H1 (cell line): ENCODE results near the gene HKDC1. TPM values are rescaled to one million over a fixed set of nuclear protein-coding genes. Genes with fewer than 3 reads are reported as not detected.
A peak's percentile ranks its signal among the peaks of the same experiment; 100 is the strongest.

Experiments
- CTCF ChIA-PET: fragments of 300-600 bp; sonication (Branson Sonifier 250); formaldehyde crosslinking; loops from one replicate; lab custom pipeline; 2021; ENCODE audit not compliant: partially characterized antibody; lab: Charles Lee
- POLR2A ChIA-PET: fragments of 300-600 bp; sonication (Branson Sonifier 250); formaldehyde crosslinking; loops from one replicate; lab custom pipeline; 2021; ENCODE audit warnings: inconsistent platforms; ENCODE audit not compliant: partially characterized antibody; lab: Charles Lee
- DNase-seq, 2 experiments: peaks; one replicate each; pipeline versions ENCODE4 v3.0.0 to v3.0.0-alpha.2; 2010 to 2022; ENCODE audit warnings: low spot score in 2 of 2, low read depth in 1 of 2, mixed read lengths in 1 of 2
- FAIRE-seq: peaks from 2 replicates; lab custom pipeline; 2011; peaks lifted over from hg19 to GRCh38; lab: Jason Lieb, UNC
- H2AFZ ChIP-seq: 2 replicates; pipeline ENCODE4 v1.8.1; 2012; ENCODE audit warnings: low read length, inconsistent platforms
- H2AK5ac ChIP-seq: 2 replicates; pipeline ENCODE4 v1.6.1; 2013; ENCODE audit warnings: low read depth, low read length
- H2BK120ac ChIP-seq: replicated peaks from 2 replicates; pipeline ENCODE3; 2013; ENCODE audit warnings: low read depth, low read length, inconsistent platforms
- H2BK12ac ChIP-seq: 2 replicates; pipeline ENCODE4 v1.6.1; 2013; ENCODE audit warnings: low read depth, low read length
- H2BK15ac ChIP-seq: 2 replicates; pipeline ENCODE4 v1.6.1; 2013; ENCODE audit warnings: low read length
- H2BK20ac ChIP-seq: 2 replicates; pipeline ENCODE4 v1.6.1; 2013; ENCODE audit warnings: low read length
- H2BK5ac ChIP-seq: 2 replicates; pipeline ENCODE4 v1.6.1; 2013; ENCODE audit warnings: low read depth, low read length
- H3K14ac ChIP-seq: 2 replicates; pipeline ENCODE4 v1.6.1; 2013; ENCODE audit warnings: inconsistent platforms; ENCODE audit not compliant: insufficient read length
- H3K18ac ChIP-seq: 2 replicates; pipeline ENCODE4 v1.6.1; 2013; ENCODE audit warnings: low read length; ENCODE audit errors: extremely low read depth
- H3K23ac ChIP-seq: 2 replicates; pipeline ENCODE4 v1.6.1; 2013; ENCODE audit warnings: inconsistent platforms; ENCODE audit not compliant: insufficient read length
- H3K23me2 ChIP-seq: 2 replicates; pipeline ENCODE4 v1.6.1; 2013; ENCODE audit warnings: low read depth, low read length
- H3K27ac ChIP-seq: 2 replicates; pipeline ENCODE4 v1.6.1; 2011; ENCODE audit warnings: low read depth, low read length, inconsistent platforms
- H3K27me3 ChIP-seq, 4 experiments: replicated peaks in 1 of 4; 1 replicate in 1 of 4; 2 replicates in 3 of 4; pipeline versions ENCODE4 v1.6.1 to v1.8.1; 2011 to 2013; ENCODE audit warnings: low read length in 3 of 4, mild to moderate bottlenecking in 3 of 4, inconsistent platforms in 2 of 4, mixed read lengths in 2 of 4, moderate library complexity in 1 of 4; ENCODE audit not compliant: control insufficient read depth in 3 of 4, insufficient read depth in 3 of 4; ENCODE audit errors: extremely low read depth in 1 of 4
- H3K36me3 ChIP-seq, 4 experiments: 2 replicates each; pipeline versions ENCODE4 v1.6.1 to v1.8.1; 2011 to 2013; ENCODE audit warnings: mild to moderate bottlenecking in 4 of 4, low read length in 3 of 4, moderate library complexity in 2 of 4, control low read depth in 1 of 4, inconsistent platforms in 1 of 4; ENCODE audit not compliant: insufficient read depth in 4 of 4, control insufficient read depth in 2 of 4
- H3K4ac ChIP-seq: replicated peaks from 2 replicates; pipeline ENCODE3; 2013; ENCODE audit warnings: low read length, low read depth, mixed read lengths, inconsistent platforms; ENCODE audit not compliant: insufficient read length
- H3K4me1 ChIP-seq, 4 experiments: replicated peaks in 1 of 4; 1 replicate in 1 of 4; 2 replicates in 3 of 4; pipeline versions ENCODE4 v1.6.1 to v1.8.1; 2011 to 2013; ENCODE audit warnings: low read length in 3 of 4, inconsistent platforms in 2 of 4, mixed read lengths in 1 of 4; ENCODE audit not compliant: insufficient read depth in 4 of 4, control insufficient read depth in 3 of 4
- H3K4me2 ChIP-seq, 2 experiments: 2 replicates each; pipeline versions ENCODE4 v1.6.1 to v1.8.1; 2011 to 2013; ENCODE audit warnings: low read depth in 2 of 2, low read length in 2 of 2, control low read depth in 1 of 2, inconsistent platforms in 1 of 2, mild to moderate bottlenecking in 1 of 2; ENCODE audit not compliant: insufficient read depth in 1 of 2
- H3K4me3 ChIP-seq, 4 experiments: fragments of 200-600, 300-600 bp in 1 of 4; sonication (generic), shearing (Covaris generic), sonication (Bioruptor Twin) in 1 of 4; 2 replicates each; pipeline versions ENCODE4 v1.5.1 to v1.8.1; 2011 to 2016; ENCODE audit warnings: low read length in 4 of 4, low read depth in 3 of 4, control low read depth in 2 of 4, inconsistent platforms in 2 of 4, mild to moderate bottlenecking in 2 of 4, mixed read lengths in 1 of 4, moderate library complexity in 1 of 4; ENCODE audit not compliant: insufficient read depth in 2 of 4; ENCODE audit errors: extremely low read depth in 1 of 4
- H3K56ac ChIP-seq: replicated peaks from 2 replicates; pipeline ENCODE3; 2013; ENCODE audit warnings: low read depth, mild to moderate bottlenecking, mixed read lengths, low read length, inconsistent platforms; ENCODE audit not compliant: insufficient read length
- H3K79me1 ChIP-seq: 2 replicates; pipeline ENCODE4 v1.6.1; 2013; ENCODE audit warnings: low read depth, low read length, control low read depth
- H3K79me2 ChIP-seq, 2 experiments: 2 replicates each; pipeline versions ENCODE4 v1.6.1 to v1.8.1; 2012 to 2013; ENCODE audit warnings: low read length in 2 of 2, mild to moderate bottlenecking in 2 of 2, inconsistent platforms in 1 of 2; ENCODE audit not compliant: insufficient read depth in 2 of 2, control insufficient read depth in 1 of 2
- H3K9ac ChIP-seq, 4 experiments: replicated peaks in 1 of 4; 1 replicate in 1 of 4; 2 replicates in 3 of 4; pipeline versions ENCODE4 v1.6.1 to v1.8.1; 2011 to 2013; ENCODE audit warnings: low read depth in 3 of 4, low read length in 3 of 4, control low read depth in 2 of 4, mild to moderate bottlenecking in 2 of 4, moderate library complexity in 2 of 4, inconsistent platforms in 1 of 4; ENCODE audit errors: extremely low read depth in 1 of 4
- H3K9me3 ChIP-seq, 2 experiments: 2 replicates each; pipeline versions ENCODE4 v1.6.1 to v1.8.1; 2012 to 2013; ENCODE audit warnings: mild to moderate bottlenecking in 2 of 2, moderate library complexity in 2 of 2, control low read depth in 1 of 2, inconsistent platforms in 1 of 2, low read depth in 1 of 2, low read length in 1 of 2, mixed read lengths in 1 of 2; ENCODE audit not compliant: insufficient read depth in 2 of 2
- H4K20me1 ChIP-seq, 2 experiments: replicated peaks in 1 of 2; 2 replicates each; pipeline versions ENCODE3 to v1.8.1; 2011 to 2013; ENCODE audit warnings: inconsistent platforms in 2 of 2, low read length in 2 of 2, mild to moderate bottlenecking in 1 of 2; ENCODE audit not compliant: insufficient read depth in 2 of 2, control insufficient read depth in 1 of 2
- H4K5ac ChIP-seq: 2 replicates; pipeline ENCODE4 v1.6.1; 2013; ENCODE audit warnings: low read length, low read depth, mixed read lengths, inconsistent platforms; ENCODE audit not compliant: insufficient read length
- H4K8ac ChIP-seq: 2 replicates; pipeline ENCODE4 v1.8.0; 2013; ENCODE audit warnings: mild to moderate bottlenecking, moderate library complexity, low read length, inconsistent platforms; ENCODE audit not compliant: insufficient read depth; ENCODE audit errors: extremely low read depth
- H4K91ac ChIP-seq: replicated peaks from 2 replicates; pipeline ENCODE3; 2013; ENCODE audit warnings: low read length, mixed read lengths, inconsistent platforms; ENCODE audit not compliant: insufficient read length
- BACH1 ChIP-seq: IDR thresholded peaks from 2 replicates; pipeline ENCODE4 v1.6.1; 2012; ENCODE audit warnings: low read length, improper control_type of control experiment
- BRCA1 ChIP-seq: IDR thresholded peaks from 2 replicates; pipeline ENCODE4 v1.6.1; 2012; ENCODE audit warnings: low read depth, low read length, improper control_type of control experiment
- CBX5 ChIP-seq: fragments of 300-800, 300-1000 bp; sonication (generic); IDR thresholded peaks from 2 replicates; pipeline ENCODE4 v1.7.1; 2016; ENCODE audit warnings: antibody characterized with exemption, low read length, low read depth
- JUN ChIP-seq: IDR thresholded peaks from 2 replicates; pipeline ENCODE4 v1.6.1; 2011; ENCODE audit warnings: low read depth, mild to moderate bottlenecking, improper control_type of control experiment, low read length
- KDM1A ChIP-seq: fragments of 200-600, 300-600 bp; sonication (generic); IDR thresholded peaks from 2 replicates; pipeline ENCODE4 v1.7.1; 2016; ENCODE audit warnings: mild to moderate bottlenecking, low read length, borderline replicate concordance
- RNF2 ChIP-seq: fragments of 200-900, 300-1000 bp; sonication (generic); IDR thresholded peaks from 2 replicates; pipeline ENCODE4 v1.7.1; 2016; ENCODE audit warnings: borderline replicate concordance, low read depth, mild to moderate bottlenecking, antibody characterized with exemption, low read length; ENCODE audit not compliant: poor library complexity, severe bottlenecking; ENCODE audit errors: missing control alignments
- RXRA ChIP-seq: IDR thresholded peaks from 2 replicates; pipeline ENCODE4 v1.6.1; 2011; ENCODE audit warnings: low read depth, mild to moderate bottlenecking, low read length, moderate library complexity; ENCODE audit not compliant: insufficient read depth
- SAP30 ChIP-seq: fragments of 300-600 bp; sonication (generic); IDR thresholded peaks from 2 replicates; pipeline ENCODE4 v1.7.1; 2012; ENCODE audit warnings: low read length, moderate library complexity, mild to moderate bottlenecking, inconsistent platforms; ENCODE audit not compliant: insufficient read depth, insufficient replicate concordance
- SIX5 ChIP-seq: IDR thresholded peaks from 2 replicates; pipeline ENCODE4 v1.6.1; 2011; ENCODE audit warnings: mild to moderate bottlenecking, low read depth, low read length
- TAF7 ChIP-seq: optimal IDR thresholded peaks from 2 replicates; pipeline ENCODE3; 2011; ENCODE audit warnings: low read depth, mild to moderate bottlenecking, inconsistent platforms, low read length, moderate library complexity, borderline replicate concordance
- TCF12 ChIP-seq: IDR thresholded peaks from 2 replicates; pipeline ENCODE4 v1.6.1; 2011; ENCODE audit warnings: low read depth, mild to moderate bottlenecking, low read length
- WGBS, 2 experiments: shearing (Covaris generic) in 1 of 2; methylation state at CpG; one replicate each; pipeline versions ENCODE4 v1.1.6 to v1.1.7; 2013 to 2015; ENCODE audit warnings: low lambda C conversion rate in 2 of 2, mixed read lengths in 2 of 2, inconsistent platforms in 1 of 2, low coverage in 1 of 2, missing lambda C conversion rate in 1 of 2; ENCODE audit not compliant: insufficient replicate concordance in 2 of 2, insufficient coverage in 1 of 2, insufficient read length in 1 of 2; ENCODE audit errors: extremely low coverage in 1 of 2, missing lambda C conversion rate in 1 of 2; 5-methylcytosine and 5-hydroxymethylcytosine counted together
- polyA plus RNA-seq, 7 experiments: library from polyadenylated mRNA; depleted of rRNA in 3 of 7; stranded (reverse) in 5 of 7; unstranded in 2 of 7; fragments of >200 nt in 5 of 7; fragments of 200-250 nt in 2 of 7; gene quantifications; 1 replicate in 5 of 7; 2 replicates in 1 of 7; 4 replicates in 1 of 7; pipeline versions ENCODE4 v1.2.1 to v1.2.3, GENCODE V29; 2011 to 2013; ENCODE audit warnings: missing spikeins in 2 of 7, mixed read lengths in 2 of 7
- total RNA-seq: library from RNA; stranded (reverse); fragmentation: NEBNext Ultra II Directional; extraction: Animal tissue kit (Norgen Biotek cat#: 25700); gene quantifications from 2 replicates; pipeline ENCODE4 v1.2.1, GENCODE V29; 2021
- TF ChIP-seq, protein P1 (sequence below): IDR thresholded peaks from 2 replicates; pipeline ENCODE4 v1.6.1; 2011; ENCODE audit warnings: low read depth, mild to moderate bottlenecking, low read length; ENCODE audit not compliant: insufficient read depth

HKDC1 gene
- total and polyA plus RNA-seq, 2 of the 8 experiments (the other 6 are each of a cell fraction or from before 2014, with no cell fraction given): 0.12 to 0.78 TPM

DNA sequence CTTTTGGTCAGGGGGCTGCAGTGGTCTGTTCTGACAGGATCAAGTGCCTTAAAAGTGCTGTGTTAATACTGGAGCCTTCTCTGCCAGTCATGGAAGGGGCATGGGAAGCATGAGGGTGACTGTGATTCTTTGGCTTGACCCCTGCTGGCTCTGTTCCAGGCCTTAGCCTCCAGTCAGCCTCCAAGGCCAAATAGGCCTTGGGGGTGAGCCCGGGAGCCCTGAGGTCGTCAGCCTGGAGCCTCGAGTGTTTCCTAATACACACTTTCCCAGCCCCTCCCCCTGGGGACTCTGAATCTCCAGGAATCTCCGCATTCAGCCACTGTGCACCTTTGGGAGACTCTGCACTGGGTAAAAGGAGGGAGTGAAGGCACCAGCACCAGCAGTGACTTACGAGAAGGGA lies 10.0 kb downstream of the HKDC1 start:
- Histone ChIP-seq H3K9ac (no peak overlapping the region), H3K27me3 (no peaks in the 10 kb centered on the region), H4K5ac (no peak overlapping the region), H3K18ac (no peak overlapping the region), H2BK12ac (peak overlapping the region; percentile 1; the same call in 1 of the 2 replicates), H3K14ac (no peak overlapping the region), H3K79me1 (no peaks in the 10 kb centered on the region), H3K27ac (no peak overlapping the region), H3K23ac (no peak overlapping the region), H3K4me2 (no peak overlapping the region), H4K91ac (no peak overlapping the region), H4K20me1 (no peaks in the 10 kb centered on the region), H3K56ac (no peak overlapping the region), H3K9me3 (no peaks in the 10 kb centered on the region), H3K4me3 (no peak overlapping the region), H2BK120ac (no peak overlapping the region), H2BK20ac (no peak overlapping the region), H4K8ac (no peak overlapping the region), H2BK5ac (no peak overlapping the region), H3K4ac (no peak overlapping the region), H3K23me2 (no peaks in the 10 kb centered on the region), H2AFZ (peak overlapping the region; percentile 26; the same call in 1 of the 2 replicates), H3K4me1 (peaks cover 0 to 13% (median 3%) of the 10 kb centered on the region in 4 experiments; a peak in 5 of 7 replicates), H2AK5ac (no peak overlapping the region), H2BK15ac (0 out of 2 replicates have a peak overlapping the region, but pooled peaks have one; percentile 37), H3K36me3 (no peaks in the 10 kb centered on the region), H3K79me2 (no peaks in the 10 kb centered on the region)
- FAIRE-seq: no peak
- ChIA-PET CTCF (interaction anchor here (1.5 to 2.1 kb wide), 3 partner anchors 8 to 178 kb away, joined by 3 to 10 read pairs (median 4); no protein-coding TSS in a partner anchor), POLR2A (no interaction called here)
- WGBS, 2 experiments: 87% methylated on average over 5 of the region's 5 CpGs; no CpG with 5 or more reads in 1 of the 2 experiments
- no peak for DNase-seq
- TF ChIP-seq SIX5: no peak
- no peak for TF ChIP-seq JUN
- no peak for TF ChIP-seq BACH1
- no peak for TF ChIP-seq RXRA
- TF ChIP-seq RNF2: no peak
- no peak for TF ChIP-seq TCF12
- TF ChIP-seq BRCA1: no peak
- TF ChIP-seq TAF7: no peak
- TF ChIP-seq, protein P1, sequence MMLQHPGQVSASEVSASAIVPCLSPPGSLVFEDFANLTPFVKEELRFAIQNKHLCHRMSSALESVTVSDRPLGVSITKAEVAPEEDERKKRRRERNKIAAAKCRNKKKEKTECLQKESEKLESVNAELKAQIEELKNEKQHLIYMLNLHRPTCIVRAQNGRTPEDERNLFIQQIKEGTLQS: no peak
- no peak for TF ChIP-seq SAP30
- TF ChIP-seq KDM1A: no peak
- TF ChIP-seq CBX5: no peak
